CD4-positive, alpha-beta T cell (primary cell): ENCODE results near the gene HMG20A. TPM values are rescaled to one million over a fixed set of nuclear protein-coding genes. Genes with fewer than 3 reads are reported as not detected.

ENCODE experiments used
- ATAC-seq: fragments of 200-7000 bp; cut with Tn5 transposase; one replicate; pipeline ENCODE4 v1.10.0; 2022; ENCODE audit warnings: mild to moderate bottlenecking; ENCODE audit not compliant: poor library complexity
- CTCF ChIA-PET: fragments of 350-600 bp; sonication (Branson Sonifier 250); formaldehyde crosslinking; loops from one replicate; lab custom pipeline; 2021; ENCODE audit warnings: antibody characterized with exemption, inconsistent platforms; lab: Charles Lee
- POLR2A ChIA-PET: fragments of 350-600 bp; sonication (Branson Sonifier 250); formaldehyde crosslinking; loops from one replicate; lab custom pipeline; 2021; ENCODE audit warnings: antibody characterized with exemption, inconsistent platforms; lab: Charles Lee
- DNase-seq, 14 experiments: peaks; one replicate each; pipeline ENCODE4 v3.0.0-alpha.2; 2013 to 2020; ENCODE audit warnings: mixed read lengths in 2 of 14
- H3K27ac ChIP-seq, 2 donors: one replicate each; pipeline versions ENCODE4 v1.5.1 to v1.7.0; 2013; ENCODE audit warnings: low read length in 2 of 2, low read depth in 1 of 2, mild to moderate bottlenecking in 1 of 2
- H3K27me3 ChIP-seq, 2 experiments: 1 replicate in 1 of 2; 2 replicates in 1 of 2; pipeline versions ENCODE4 v1.6.1 to v1.7.0; 2013; ENCODE audit warnings: low read length in 2 of 2, control low read depth in 1 of 2, mild to moderate bottlenecking in 1 of 2, moderate library complexity in 1 of 2; ENCODE audit not compliant: insufficient read depth in 2 of 2, control insufficient read depth in 1 of 2
- H3K36me3 ChIP-seq: one replicate; pipeline ENCODE4 v1.6.1; 2013; ENCODE audit warnings: low read length, control low read depth; ENCODE audit not compliant: insufficient read depth
- H3K4me1 ChIP-seq: one replicate; pipeline ENCODE4 v1.6.1; 2013; ENCODE audit warnings: low read length, control low read depth; ENCODE audit not compliant: insufficient read depth
- H3K4me3 ChIP-seq: one replicate; pipeline ENCODE4 v1.5.1; 2013; ENCODE audit warnings: mild to moderate bottlenecking, low read length, moderate library complexity
- H3K9me3 ChIP-seq, 2 experiments: 1 replicate in 1 of 2; 2 replicates in 1 of 2; pipeline versions ENCODE4 v1.6.1 to v1.7.0; 2013; ENCODE audit warnings: low read length in 2 of 2, mild to moderate bottlenecking in 2 of 2, control low read depth in 1 of 2, moderate library complexity in 1 of 2; ENCODE audit not compliant: control insufficient read depth in 1 of 2, insufficient read depth in 1 of 2
- H3K27ac Mint-ChIP-seq: one replicate; pipeline ENCODE4 v1.8.0; 2020; ENCODE audit warnings: mixed read lengths
- H3K27me3 Mint-ChIP-seq: one replicate; pipeline ENCODE4 v1.8.0; 2021; ENCODE audit warnings: mixed read lengths
- H3K36me3 Mint-ChIP-seq: one replicate; pipeline ENCODE4 v1.8.0; 2021; ENCODE audit warnings: low read depth, mixed read lengths
- H3K4me1 Mint-ChIP-seq: one replicate; pipeline ENCODE4 v1.8.0; 2021; ENCODE audit warnings: low read depth, mixed read lengths
- H3K4me3 Mint-ChIP-seq: one replicate; pipeline ENCODE4 v1.8.0; 2020; ENCODE audit warnings: mild to moderate bottlenecking, mixed read lengths
- H3K9me3 Mint-ChIP-seq: one replicate; pipeline ENCODE4 v1.8.0; 2020; ENCODE audit warnings: mixed read lengths
- intact Hi-C, 2 experiments: fragments of 100-400 bp; cut with DNase I in 1 of 2; cut with micrococcal nuclease in 1 of 2; formaldehyde crosslinking; loops; one replicate each; pipeline versions ENCODE4 v1.15.1 to v1.9.0; 2023 to 2025; cut with DNase I, micrococcal nuclease
- total RNA-seq, 174 experiments: library from RNA in 2 of 174; stranded (reverse) in 2 of 174; gene quantifications; one replicate each; pipeline ENCODE4 v1.2.3 and lab custom pipeline; 2021 to 2026
- TF ChIP-seq, protein P1 (sequence below): fragments of 200-600 bp; IDR thresholded peaks from one replicate; pipeline ENCODE4 v1.8.0; 2022; ENCODE audit warnings: antibody characterized with exemption, mild to moderate bottlenecking

HMG20A gene
- total RNA-seq, 2 experiments from 2014 or later: 16.2 to 20.0 TPM

DNA sequence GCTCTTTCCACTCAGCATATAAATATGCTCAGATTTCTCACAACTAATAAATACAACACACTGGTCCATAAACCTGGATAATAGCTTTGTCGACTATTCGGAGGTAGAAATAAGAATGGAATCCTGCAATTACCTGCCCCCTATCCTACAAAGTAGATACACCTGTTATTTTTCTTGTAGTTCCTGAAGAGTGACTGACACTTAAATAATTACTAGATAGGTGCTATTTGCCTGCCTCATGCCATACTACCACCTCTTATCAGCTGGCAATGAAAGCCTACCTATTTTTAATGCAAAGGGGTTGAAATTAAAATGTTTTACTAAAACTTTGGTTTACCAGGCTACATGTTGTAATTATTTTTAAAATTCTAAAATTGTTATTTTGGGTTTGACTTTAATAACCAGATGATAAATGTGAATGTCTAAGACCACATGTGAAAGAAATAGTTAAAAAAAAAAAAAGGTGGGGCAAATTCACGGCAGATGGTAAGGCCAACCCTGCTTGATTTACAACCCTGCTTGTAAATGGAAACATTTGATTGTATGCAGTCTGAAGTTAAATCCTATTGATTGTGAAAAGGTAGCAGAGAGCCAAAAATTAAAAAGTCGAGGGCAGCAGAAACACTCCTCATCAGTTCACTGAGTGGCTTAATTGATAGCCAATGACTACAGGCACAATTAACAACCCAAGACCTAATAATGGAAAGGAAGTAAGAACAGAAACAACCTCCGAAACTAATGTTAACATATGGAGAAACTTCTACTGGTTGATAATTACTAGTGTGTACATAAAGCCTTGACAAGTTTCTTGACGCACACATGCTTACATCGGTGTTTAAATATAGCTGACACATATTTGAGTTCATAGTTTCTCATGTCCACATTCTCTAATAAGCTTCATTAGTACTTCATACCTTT is 9.7 kb upstream of the HMG20A start:
- intact Hi-C loops: no loop called here
- ATAC-seq: no peak

DNA sequence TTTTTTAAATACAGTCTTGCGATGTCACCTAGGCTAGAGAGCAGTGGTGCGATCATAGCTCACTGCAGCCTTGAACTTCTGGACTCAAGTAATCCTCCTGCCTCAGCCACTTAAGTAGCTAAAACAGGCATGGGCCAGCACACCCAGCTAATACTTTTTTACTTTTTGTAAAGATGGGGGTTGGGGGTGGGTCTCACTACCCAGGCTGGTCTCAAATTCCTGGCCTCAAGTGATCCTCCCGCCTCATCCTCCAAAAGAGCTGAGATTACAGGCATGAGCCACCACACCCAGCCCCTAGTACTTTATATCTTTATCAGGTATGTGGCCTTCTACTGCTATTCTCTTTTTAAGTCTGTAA is 9.1 kb upstream of the HMG20A start:
- CTCF ChIA-PET: no interaction called here
- POLR2A ChIA-PET: interaction anchor here (0.6 to 1.6 kb wide), 2 partner anchors 13 to 205 kb away, joined by 3 read pairs; no protein-coding TSS in a partner anchor

More for the DNA sequence above, 9.7 kb upstream of the HMG20A start:
- ChIA-PET POLR2A (interaction anchor here (0.6 to 2.2 kb wide), 4 partner anchors 8 to 206 kb away, joined by 3 to 13 read pairs (median 6); partner anchors contain the start of genes HMG20A and PEAK1), CTCF (no interaction called here)
- no peak overlapping the region for H3K27ac ChIP-seq
- Mint-ChIP-seq H3K9me3 (no peaks in the 10 kb centered on the region), H3K36me3 (no peaks in the 10 kb centered on the region), H3K27ac (no peak overlapping the region), H3K4me3 (no peak overlapping the region), H3K4me1 (peaks cover 35% of the 10 kb centered on the region), H3K27me3 (no peaks in the 10 kb centered on the region)
- no peaks in the 10 kb centered on the region for H3K36me3 ChIP-seq
- no peaks in the 10 kb centered on the region for H3K9me3 ChIP-seq
- no peaks in the 10 kb centered on the region for H3K27me3 ChIP-seq
- no peak overlapping the region for H3K4me3 ChIP-seq
- H3K4me1 ChIP-seq: peaks cover 6% of the 10 kb centered on the region
- TF ChIP-seq, protein P1, sequence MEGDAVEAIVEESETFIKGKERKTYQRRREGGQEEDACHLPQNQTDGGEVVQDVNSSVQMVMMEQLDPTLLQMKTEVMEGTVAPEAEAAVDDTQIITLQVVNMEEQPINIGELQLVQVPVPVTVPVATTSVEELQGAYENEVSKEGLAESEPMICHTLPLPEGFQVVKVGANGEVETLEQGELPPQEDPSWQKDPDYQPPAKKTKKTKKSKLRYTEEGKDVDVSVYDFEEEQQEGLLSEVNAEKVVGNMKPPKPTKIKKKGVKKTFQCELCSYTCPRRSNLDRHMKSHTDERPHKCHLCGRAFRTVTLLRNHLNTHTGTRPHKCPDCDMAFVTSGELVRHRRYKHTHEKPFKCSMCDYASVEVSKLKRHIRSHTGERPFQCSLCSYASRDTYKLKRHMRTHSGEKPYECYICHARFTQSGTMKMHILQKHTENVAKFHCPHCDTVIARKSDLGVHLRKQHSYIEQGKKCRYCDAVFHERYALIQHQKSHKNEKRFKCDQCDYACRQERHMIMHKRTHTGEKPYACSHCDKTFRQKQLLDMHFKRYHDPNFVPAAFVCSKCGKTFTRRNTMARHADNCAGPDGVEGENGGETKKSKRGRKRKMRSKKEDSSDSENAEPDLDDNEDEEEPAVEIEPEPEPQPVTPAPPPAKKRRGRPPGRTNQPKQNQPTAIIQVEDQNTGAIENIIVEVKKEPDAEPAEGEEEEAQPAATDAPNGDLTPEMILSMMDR: no peak
- no peak for DNase-seq

DNA sequence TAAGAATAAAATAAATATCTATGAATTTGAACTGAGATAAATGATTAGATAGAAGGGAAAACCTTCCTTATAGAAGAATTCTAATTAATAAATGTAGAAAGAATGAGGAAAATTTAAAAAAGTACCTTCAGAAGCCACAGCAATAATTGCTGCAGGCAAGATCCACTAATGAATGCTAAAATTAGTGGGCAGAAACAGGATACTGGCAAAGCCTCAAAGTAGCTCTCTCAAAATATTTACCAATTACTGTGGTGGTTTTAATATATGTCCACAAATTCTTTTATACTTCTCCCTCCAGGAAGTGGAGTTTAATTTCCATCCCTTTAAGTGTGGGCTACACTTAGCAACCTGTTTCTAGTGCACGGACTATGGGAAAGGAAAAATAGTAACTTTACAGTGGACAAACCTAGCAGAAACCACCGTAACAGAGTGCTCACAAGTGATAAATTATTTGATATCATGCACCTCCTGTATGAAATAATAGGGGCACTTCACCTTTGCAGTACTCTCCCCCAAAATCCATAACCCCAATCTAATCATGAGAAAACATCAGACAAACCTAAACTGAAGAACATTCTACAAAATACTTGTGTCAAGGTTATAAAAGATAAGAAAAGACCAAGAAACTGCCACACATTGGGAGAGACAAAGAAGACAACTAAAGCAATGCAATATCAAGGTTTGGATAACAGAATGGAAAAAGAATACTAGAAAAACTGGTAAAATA is 7.6 kb upstream of the HMG20A start:
- CTCF ChIA-PET: no interaction called here
- TF ChIP-seq, protein P1: no peak
- no peak for DNase-seq
- no peaks in the 10 kb centered on the region for H3K36me3 Mint-ChIP-seq
- no peaks in the 10 kb centered on the region for H3K9me3 Mint-ChIP-seq
- no peaks in the 10 kb centered on the region for H3K36me3 ChIP-seq
- H3K27ac Mint-ChIP-seq: no peak overlapping the region
- POLR2A ChIA-PET: no interaction called here
- intact Hi-C loops: no loop called here
- H3K27me3 Mint-ChIP-seq: no peaks in the 10 kb centered on the region
- ATAC-seq: no peak
- H3K4me3 ChIP-seq: no peak overlapping the region
- H3K27me3 ChIP-seq: no peaks in the 10 kb centered on the region
- no peak overlapping the region for H3K4me3 Mint-ChIP-seq
- peaks cover 6% of the 10 kb centered on the region for H3K4me1 ChIP-seq
- no peaks in the 10 kb centered on the region for H3K9me3 ChIP-seq
- peaks cover 20% of the 10 kb centered on the region for H3K4me1 Mint-ChIP-seq
- no peak overlapping the region for H3K27ac ChIP-seq

More for the DNA sequence above, 9.1 kb upstream of the HMG20A start:
- H3K27me3 ChIP-seq: no peaks in the 10 kb centered on the region
- H3K27ac Mint-ChIP-seq: no peak overlapping the region
- H3K36me3 ChIP-seq: no peaks in the 10 kb centered on the region
- TF ChIP-seq, protein P1: no peak
- H3K27me3 Mint-ChIP-seq: no peaks in the 10 kb centered on the region
- ATAC-seq: no peak
- H3K27ac ChIP-seq: no peak overlapping the region
- no peak for DNase-seq
- intact Hi-C loops: no loop called here
- no peaks in the 10 kb centered on the region for H3K9me3 ChIP-seq
- no peaks in the 10 kb centered on the region for H3K9me3 Mint-ChIP-seq
- peaks cover 6% of the 10 kb centered on the region for H3K4me1 ChIP-seq
- no peak overlapping the region for H3K4me3 ChIP-seq
- peaks cover 29% of the 10 kb centered on the region for H3K4me1 Mint-ChIP-seq
- H3K36me3 Mint-ChIP-seq: no peaks in the 10 kb centered on the region
- no peak overlapping the region for H3K4me3 Mint-ChIP-seq
